GM12874 (cell line): ENCODE measurements around the gene ATOH7.

Experiments
- CTCF ChIP-seq: IDR thresholded peaks from 2 replicates; pipeline ENCODE4 v1.5.1; 2011; ENCODE audit warnings: low read depth, mild to moderate bottlenecking, control low read depth, low read length, moderate library complexity; ENCODE audit not compliant: insufficient read depth

ATOH7 gene

GRCh38 chr10:68261132-68261856, 29.4 kb upstream of the ATOH7 start:
- no peak for TF ChIP-seq CTCF

GRCh38 chr10:68253346-68253745, 21.4 kb upstream of the ATOH7 start:
- TF ChIP-seq CTCF = no peak

GRCh38 chr10:68251625-68252495, 19.9 kb upstream of the ATOH7 start:
- TF ChIP-seq CTCF = no peak

- no peak for TF ChIP-seq CTCF
Observed at GRCh38 chr10:68251151-68251550, 19.2 kb upstream of the ATOH7 start.

GRCh38 chr10:68249297-68249696, 17.4 kb upstream of the ATOH7 start:
- TF ChIP-seq CTCF = no peak

GRCh38 chr10:68247931-68248330, 16.0 kb upstream of the ATOH7 start:
- no peak for TF ChIP-seq CTCF

GRCh38 chr10:68242051-68242450, 10.1 kb upstream of the ATOH7 start:
- no peak for TF ChIP-seq CTCF
